ENCODE data around the gene HBD. TPM values are rescaled to one million over a fixed set of nuclear protein-coding genes. Genes with fewer than 3 reads are reported as not detected.

The HBD gene
- not detected in 2 replicates for total RNA-seq
- long read RNA-seq: 0 reads

DNA sequence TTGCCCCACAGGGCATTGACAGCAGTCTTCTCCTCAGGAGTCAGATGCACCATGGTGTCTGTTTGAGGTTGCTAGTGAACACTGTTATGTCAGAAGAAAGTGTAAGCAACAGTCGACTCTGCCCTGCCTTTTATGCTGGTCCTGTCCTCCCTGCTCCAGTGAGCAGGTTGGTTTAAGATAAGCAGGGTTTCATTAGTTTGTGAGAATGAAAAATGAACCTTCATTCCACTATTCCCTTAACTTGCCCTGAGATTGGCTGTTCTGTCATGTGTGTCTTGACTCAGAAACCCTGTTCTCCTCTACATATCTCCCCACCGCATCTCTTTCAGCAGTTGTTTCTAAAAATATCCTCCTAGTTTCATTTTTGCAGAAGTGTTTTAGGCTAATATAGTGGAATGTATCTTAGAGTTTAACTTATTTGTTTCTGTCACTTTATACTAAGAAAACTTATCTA is at the start of gene HBD:
Gene HBD (minus strand): TSS at position 103 of the 454 bp plus-strand sequence. CDS start 50 bp downstream, at position 53.
- DNase-seq (ENCODE audit: extremely low spot score, unreplicated experiment): no peak

DNA sequence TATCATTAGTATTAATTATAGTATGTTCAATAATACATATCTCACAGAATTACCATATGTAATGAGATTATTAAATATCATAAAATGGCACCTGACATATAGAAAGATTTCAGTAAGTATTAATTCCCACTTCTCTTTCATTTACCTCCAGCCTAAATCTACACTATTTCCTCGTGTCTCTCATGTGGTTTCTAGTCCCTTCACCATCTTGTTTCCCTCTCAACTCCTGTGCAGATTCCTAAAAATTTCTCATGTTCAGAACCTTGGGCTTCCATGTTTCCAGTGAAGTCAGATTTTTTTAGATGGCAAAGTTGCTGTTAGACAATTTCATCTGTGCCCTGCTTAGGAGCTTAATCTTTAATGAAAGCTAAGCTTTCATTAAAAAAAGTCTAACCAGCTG is 49.6 kb upstream of the HBD start:
- H3K27ac Mint-ChIP-seq (ENCODE audit: unreplicated experiment): no peak overlapping the region
- no peak overlapping the region for H3K4me3 Mint-ChIP-seq (ENCODE audit: unreplicated experiment)
- peaks cover 10% of the 10 kb centered on the region for H3K4me1 Mint-ChIP-seq (ENCODE audit: unreplicated experiment)
- no peaks in the 10 kb centered on the region for H3K9me3 Mint-ChIP-seq (ENCODE audit: unreplicated experiment)
- no peak for TF ChIP-seq CTCF (IDR thresholded peaks at IDR 0.05)
- no peak for DNase-seq (ENCODE audit: extremely low spot score, unreplicated experiment)
- H3K27me3 Mint-ChIP-seq (ENCODE audit: unreplicated experiment): no peaks in the 10 kb centered on the region
- no peaks in the 10 kb centered on the region for H3K36me3 Mint-ChIP-seq (ENCODE audit: unreplicated experiment)

More for the DNA sequence above, at the start of gene HBD:
- no peaks in the 10 kb centered on the region for H3K9me3 Mint-ChIP-seq (ENCODE audit: unreplicated experiment)
- no peaks in the 10 kb centered on the region for H3K4me1 Mint-ChIP-seq (ENCODE audit: unreplicated experiment)
- H3K36me3 Mint-ChIP-seq (ENCODE audit: unreplicated experiment): no peaks in the 10 kb centered on the region
- no peak within 1 kb of the TSS for H3K4me3 Mint-ChIP-seq (ENCODE audit: unreplicated experiment)
- H3K27me3 Mint-ChIP-seq (ENCODE audit: unreplicated experiment): peaks cover 36% of the 10 kb centered on the region
- TF ChIP-seq CTCF (IDR thresholded peaks at IDR 0.05): no peak
- no peak within 1 kb of the TSS for H3K27ac Mint-ChIP-seq (ENCODE audit: unreplicated experiment)

DNA sequence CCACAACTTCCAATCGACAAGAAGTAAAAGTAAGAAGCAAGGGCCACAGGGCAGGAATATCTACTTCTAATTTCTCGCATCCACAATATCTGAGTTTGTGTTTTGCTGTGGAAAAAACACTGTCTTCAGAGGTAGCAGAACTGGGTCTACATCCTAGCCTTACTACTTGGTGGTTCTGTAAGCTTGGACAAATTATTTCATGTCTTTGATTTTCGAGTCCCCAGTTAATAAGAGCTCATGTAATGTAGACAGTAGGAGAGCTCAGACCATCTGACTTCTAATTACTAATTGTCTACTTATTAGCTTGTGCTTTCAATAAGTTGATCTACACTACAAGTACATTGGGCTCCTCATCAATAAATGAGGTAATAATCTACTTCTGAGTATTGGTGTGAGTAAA is 48.8 kb upstream of the HBD start:
- no peak for TF ChIP-seq CTCF (IDR thresholded peaks at IDR 0.05)
- Mint-ChIP-seq H3K27ac (ENCODE audit: unreplicated experiment) (no peak overlapping the region), H3K9me3 (ENCODE audit: unreplicated experiment) (no peaks in the 10 kb centered on the region), H3K36me3 (ENCODE audit: unreplicated experiment) (no peaks in the 10 kb centered on the region), H3K4me1 (ENCODE audit: unreplicated experiment) (peaks cover 10% of the 10 kb centered on the region), H3K4me3 (ENCODE audit: unreplicated experiment) (no peak overlapping the region), H3K27me3 (ENCODE audit: unreplicated experiment) (no peaks in the 10 kb centered on the region)
- no peak for DNase-seq (ENCODE audit: extremely low spot score, unreplicated experiment)

GRCh38 chr11:5282628-5283027 is 48.3 kb upstream of the HBD start:
- TF ChIP-seq CTCF (IDR thresholded peaks at IDR 0.05): no peak
- no peak for DNase-seq (ENCODE audit: extremely low spot score, unreplicated experiment)
- Mint-ChIP-seq H3K9me3 (ENCODE audit: unreplicated experiment) (no peaks in the 10 kb centered on the region), H3K27me3 (ENCODE audit: unreplicated experiment) (no peaks in the 10 kb centered on the region), H3K36me3 (ENCODE audit: unreplicated experiment) (no peaks in the 10 kb centered on the region), H3K4me3 (ENCODE audit: unreplicated experiment) (no peak overlapping the region), H3K4me1 (ENCODE audit: unreplicated experiment) (peaks cover 10% of the 10 kb centered on the region), H3K27ac (ENCODE audit: unreplicated experiment) (no peak overlapping the region)

GRCh38 chr11:5281596-5281995 is 47.3 kb upstream of the HBD start:
- DNase-seq (ENCODE audit: extremely low spot score, unreplicated experiment): no peak
- no peak for TF ChIP-seq CTCF (IDR thresholded peaks at IDR 0.05)
- H3K4me3 Mint-ChIP-seq (ENCODE audit: unreplicated experiment): no peak overlapping the region
- no peaks in the 10 kb centered on the region for H3K27me3 Mint-ChIP-seq (ENCODE audit: unreplicated experiment)
- no peaks in the 10 kb centered on the region for H3K36me3 Mint-ChIP-seq (ENCODE audit: unreplicated experiment)
- H3K4me1 Mint-ChIP-seq (ENCODE audit: unreplicated experiment): peaks cover 10% of the 10 kb centered on the region
- H3K27ac Mint-ChIP-seq (ENCODE audit: unreplicated experiment): no peak overlapping the region
- H3K9me3 Mint-ChIP-seq (ENCODE audit: unreplicated experiment): no peaks in the 10 kb centered on the region

Measured in osteocyte (in vitro differentiated cells).